GM23248 (cell line): ENCODE measurements around the gene MYH14.

ENCODE experiments used
- EZH2 ChIP-seq: fragments of 200-600 bp; sonication (generic); IDR thresholded peaks from 2 replicates; pipeline ENCODE4 v1.6.1; 2018; ENCODE audit warnings: antibody characterized with exemption, mild to moderate bottlenecking; ENCODE audit not compliant: insufficient read depth, poor library complexity, severe bottlenecking
- EZH2phosphoT487 ChIP-seq: fragments of 200-600 bp; sonication (generic); IDR thresholded peaks from 2 replicates; pipeline ENCODE4 v1.6.1; 2018; ENCODE audit warnings: antibody characterized with exemption, moderate library complexity, mild to moderate bottlenecking, low read depth; ENCODE audit not compliant: insufficient read depth

DNA sequence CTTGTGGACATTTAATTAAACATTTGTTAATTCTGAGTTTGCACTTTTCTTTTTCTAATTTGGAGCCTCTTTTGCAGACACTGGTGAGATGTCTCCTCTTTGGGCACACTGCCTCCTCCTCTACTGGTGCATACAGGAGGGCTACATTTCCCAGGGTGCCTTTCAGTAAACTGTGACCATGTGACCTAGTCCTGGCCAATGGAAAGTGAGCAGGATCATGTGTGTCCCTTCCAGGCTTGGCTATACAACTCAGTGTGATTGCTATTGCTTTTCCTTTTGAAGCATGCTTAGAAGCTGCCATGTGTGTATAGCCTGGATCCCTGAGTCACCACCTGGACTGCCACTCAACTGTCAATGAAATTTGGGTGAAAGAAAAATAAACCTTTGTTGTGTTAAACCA lies 44.8 kb upstream of the MYH14 start:
- TF ChIP-seq EZH2, result no peak
- TF ChIP-seq EZH2phosphoT487, result no peak
